Osteoblast (primary cell): Measurements from ENCODE around the gene WSCD2. TPM values are rescaled to one million over a fixed set of nuclear protein-coding genes. Genes with fewer than 3 reads are reported as not detected.

Experiments
- DNase-seq: peaks from one replicate; pipeline ENCODE4 v3.0.0; 2011; ENCODE audit warnings: low spot score, mixed read lengths; ENCODE audit not compliant: insufficient read length; ENCODE audit errors: missing footprints
- H2AFZ ChIP-seq: 2 replicates; pipeline ENCODE4 v1.6.0; 2011; ENCODE audit warnings: mild to moderate bottlenecking, low read length
- H3K27ac ChIP-seq: 2 replicates; pipeline ENCODE4 v1.5.1; 2011; ENCODE audit warnings: mild to moderate bottlenecking, low read depth, low read length, moderate library complexity
- H3K27me3 ChIP-seq: 2 replicates; pipeline ENCODE4 v1.6.0; 2012; ENCODE audit warnings: mild to moderate bottlenecking, control low read depth, inconsistent platforms, low read length, moderate library complexity; ENCODE audit not compliant: insufficient read depth
- H3K36me3 ChIP-seq: 2 replicates; pipeline ENCODE4 v1.5.1; 2011; ENCODE audit warnings: mild to moderate bottlenecking, low read length, control low read depth, moderate library complexity; ENCODE audit not compliant: insufficient read depth
- H3K4me1 ChIP-seq: 2 replicates; pipeline ENCODE4 v1.5.1; 2011; ENCODE audit warnings: mild to moderate bottlenecking, low read length, control low read depth, moderate library complexity; ENCODE audit not compliant: insufficient read depth
- H3K4me2 ChIP-seq: 2 replicates; pipeline ENCODE4 v1.6.0; 2011; ENCODE audit warnings: mild to moderate bottlenecking, low read length; ENCODE audit not compliant: insufficient read depth
- H3K4me3 ChIP-seq: fragments of 200-600 bp; sonication (generic); 3 replicates; pipeline ENCODE4 v1.5.1; 2012; ENCODE audit warnings: mild to moderate bottlenecking, low read length, inconsistent platforms; ENCODE audit not compliant: insufficient read depth
- H3K79me2 ChIP-seq: 2 replicates; pipeline ENCODE4 v1.6.0; 2012; ENCODE audit warnings: mild to moderate bottlenecking, low read length, control low read depth, inconsistent platforms; ENCODE audit not compliant: insufficient read depth
- H3K9me3 ChIP-seq: 2 replicates; pipeline ENCODE4 v1.5.1; 2011; ENCODE audit warnings: low read depth, low read length, control low read depth
- H4K20me1 ChIP-seq: 2 replicates; pipeline ENCODE4 v1.6.0; 2012; ENCODE audit warnings: mild to moderate bottlenecking, low read length, control low read depth; ENCODE audit not compliant: insufficient read depth
- total RNA-seq: library from RNA; depleted of rRNA; stranded (reverse); fragments of >200 nt; gene quantifications from 2 replicates; pipeline ENCODE4 v1.2.3, GENCODE V29; 2012
- TF ChIP-seq, protein P1 (sequence below): IDR thresholded peaks from 2 replicates; pipeline ENCODE4 v1.5.1; 2011; ENCODE audit warnings: mild to moderate bottlenecking, low read depth, low read length, moderate library complexity; ENCODE audit errors: extremely low read depth

Gene WSCD2
- total RNA-seq, 1 donor: 0.36 TPM

DNA sequence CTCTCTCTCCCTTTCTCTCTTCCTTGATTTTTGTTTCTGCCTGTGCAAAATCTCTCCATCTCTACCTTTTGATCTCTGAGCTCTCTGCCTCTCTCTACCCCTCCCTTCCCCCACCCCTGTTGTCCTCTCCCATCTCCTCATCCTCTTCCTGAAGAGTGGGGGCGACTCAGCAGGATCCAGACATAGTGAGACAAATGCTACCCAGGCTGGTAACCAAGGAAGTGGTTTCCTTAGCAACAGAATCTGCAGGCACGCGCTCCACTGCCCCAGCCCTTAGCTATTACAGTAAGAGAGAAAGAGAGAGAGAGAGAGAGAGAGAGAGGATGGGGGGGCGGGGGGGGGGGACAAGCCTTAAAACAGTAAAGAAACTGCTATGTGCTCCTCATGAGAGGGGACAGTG, 124.5 kb downstream of the WSCD2 start:
- no peaks in the 10 kb centered on the region for H3K9me3 ChIP-seq
- H3K4me3 ChIP-seq: no peak overlapping the region
- TF ChIP-seq, protein P1, sequence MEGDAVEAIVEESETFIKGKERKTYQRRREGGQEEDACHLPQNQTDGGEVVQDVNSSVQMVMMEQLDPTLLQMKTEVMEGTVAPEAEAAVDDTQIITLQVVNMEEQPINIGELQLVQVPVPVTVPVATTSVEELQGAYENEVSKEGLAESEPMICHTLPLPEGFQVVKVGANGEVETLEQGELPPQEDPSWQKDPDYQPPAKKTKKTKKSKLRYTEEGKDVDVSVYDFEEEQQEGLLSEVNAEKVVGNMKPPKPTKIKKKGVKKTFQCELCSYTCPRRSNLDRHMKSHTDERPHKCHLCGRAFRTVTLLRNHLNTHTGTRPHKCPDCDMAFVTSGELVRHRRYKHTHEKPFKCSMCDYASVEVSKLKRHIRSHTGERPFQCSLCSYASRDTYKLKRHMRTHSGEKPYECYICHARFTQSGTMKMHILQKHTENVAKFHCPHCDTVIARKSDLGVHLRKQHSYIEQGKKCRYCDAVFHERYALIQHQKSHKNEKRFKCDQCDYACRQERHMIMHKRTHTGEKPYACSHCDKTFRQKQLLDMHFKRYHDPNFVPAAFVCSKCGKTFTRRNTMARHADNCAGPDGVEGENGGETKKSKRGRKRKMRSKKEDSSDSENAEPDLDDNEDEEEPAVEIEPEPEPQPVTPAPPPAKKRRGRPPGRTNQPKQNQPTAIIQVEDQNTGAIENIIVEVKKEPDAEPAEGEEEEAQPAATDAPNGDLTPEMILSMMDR: no peak
- H4K20me1 ChIP-seq: no peaks in the 10 kb centered on the region
- H3K4me2 ChIP-seq: no peak overlapping the region
- H2AFZ ChIP-seq: no peak overlapping the region
- peaks cover 9% of the 10 kb centered on the region for H3K27me3 ChIP-seq
- no peak overlapping the region for H3K27ac ChIP-seq
- H3K79me2 ChIP-seq: no peaks in the 10 kb centered on the region
- H3K36me3 ChIP-seq: no peaks in the 10 kb centered on the region
- no peaks in the 10 kb centered on the region for H3K4me1 ChIP-seq
- peak; percentile 39 for DNase-seq

DNA sequence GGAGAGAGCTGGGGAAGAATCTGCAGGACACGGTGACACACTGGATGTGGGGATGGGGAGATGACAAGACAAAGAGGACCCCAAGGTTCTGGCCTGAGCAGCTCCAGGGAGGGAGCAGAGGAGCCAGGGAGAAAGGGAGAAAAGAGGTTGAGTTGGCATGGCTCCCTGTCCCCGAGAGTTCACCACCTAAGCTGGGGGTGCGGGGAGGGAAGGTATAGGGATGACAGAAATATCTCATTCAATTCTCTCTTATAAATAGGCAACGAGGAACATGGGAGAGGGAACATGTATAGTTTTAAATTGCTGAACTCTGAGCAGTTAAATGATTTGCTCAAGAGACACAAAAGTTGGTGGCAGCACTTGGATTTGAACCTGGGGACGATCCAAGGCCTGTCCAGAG, 124.9 kb downstream of the WSCD2 start:
- Histone ChIP-seq H3K79me2 (no peaks in the 10 kb centered on the region), H3K27ac (no peak overlapping the region), H2AFZ (no peak overlapping the region), H3K9me3 (no peaks in the 10 kb centered on the region), H3K4me3 (no peak overlapping the region), H4K20me1 (no peaks in the 10 kb centered on the region), H3K4me2 (no peak overlapping the region), H3K4me1 (no peaks in the 10 kb centered on the region), H3K36me3 (no peaks in the 10 kb centered on the region), H3K27me3 (peaks cover 9% of the 10 kb centered on the region)
- TF ChIP-seq, protein P1: no peak
- DNase-seq: no peak

DNA sequence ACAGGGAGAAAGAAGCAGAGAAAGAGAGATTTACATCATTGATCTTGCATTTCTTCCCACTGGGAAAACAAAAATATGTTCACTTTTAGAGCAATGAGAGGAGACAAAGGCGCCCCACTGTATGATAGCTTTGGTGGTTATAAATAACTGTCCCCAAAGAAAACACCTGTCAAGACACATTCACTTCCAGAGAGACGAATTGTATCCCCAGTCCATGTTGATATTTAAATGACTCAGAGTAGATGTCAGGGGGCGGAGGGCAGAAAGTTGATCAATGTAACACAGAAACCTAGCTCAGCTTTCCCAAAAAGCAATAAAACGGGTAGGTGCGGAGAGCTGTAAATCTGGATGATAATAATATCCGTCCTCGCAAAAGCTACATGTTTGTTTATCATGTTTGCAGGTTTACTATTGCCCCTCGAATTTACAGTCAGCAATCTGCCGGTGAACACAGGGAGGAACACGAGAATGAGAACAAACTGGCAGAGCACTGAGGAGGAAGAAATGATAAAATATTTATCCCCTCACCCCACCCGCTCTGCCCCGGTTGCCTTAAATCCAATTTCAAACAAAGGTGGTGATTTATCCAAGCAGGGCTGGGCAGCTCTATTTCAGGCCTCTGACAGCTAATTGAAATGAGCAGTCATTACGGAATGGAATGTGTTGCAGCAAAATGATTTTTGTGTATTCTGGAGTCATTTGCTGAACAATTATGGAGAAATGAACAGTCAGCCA, 125.6 kb downstream of the WSCD2 start:
- H2AFZ ChIP-seq: no peak overlapping the region
- no peak overlapping the region for H3K4me3 ChIP-seq
- H4K20me1 ChIP-seq: no peaks in the 10 kb centered on the region
- no peaks in the 10 kb centered on the region for H3K36me3 ChIP-seq
- peaks cover under 1% of the 10 kb centered on the region for H3K9me3 ChIP-seq
- no peak for DNase-seq
- H3K79me2 ChIP-seq: no peaks in the 10 kb centered on the region
- peaks cover 9% of the 10 kb centered on the region for H3K27me3 ChIP-seq
- H3K27ac ChIP-seq: no peak overlapping the region
- TF ChIP-seq, protein P1: no peak
- no peaks in the 10 kb centered on the region for H3K4me1 ChIP-seq
- no peak overlapping the region for H3K4me2 ChIP-seq

DNA sequence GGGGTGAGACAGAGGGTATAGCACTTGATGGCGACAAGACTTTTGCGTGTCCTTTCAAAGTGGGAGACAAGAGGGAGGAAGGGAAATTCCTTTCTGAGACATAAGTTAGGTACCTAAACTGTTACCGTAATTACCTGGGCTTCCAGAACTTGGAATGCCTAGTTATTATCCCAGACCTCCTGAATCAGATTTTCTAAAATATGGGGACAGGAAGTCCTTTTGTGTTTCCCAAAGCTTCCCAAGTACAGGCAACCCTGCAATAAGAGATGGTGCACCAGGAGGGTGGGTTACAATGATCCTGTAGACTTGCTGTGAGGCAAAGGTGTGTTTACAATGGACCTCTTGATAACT, 126.1 kb downstream of the WSCD2 start:
- Histone ChIP-seq H3K27ac (no peak overlapping the region), H3K9me3 (peaks cover 3% of the 10 kb centered on the region), H2AFZ (no peak overlapping the region), H4K20me1 (no peaks in the 10 kb centered on the region), H3K27me3 (peaks cover 9% of the 10 kb centered on the region), H3K4me3 (no peak overlapping the region), H3K4me1 (no peaks in the 10 kb centered on the region), H3K36me3 (no peaks in the 10 kb centered on the region), H3K4me2 (no peak overlapping the region), H3K79me2 (no peaks in the 10 kb centered on the region)
- DNase-seq: no peak
- TF ChIP-seq, protein P1: no peak
